Upper lobe of left lung (tissue), 4 donors: ENCODE measurements around the gene CFAP57.
A peak's percentile ranks its signal among the peaks of the same experiment; 100 is the strongest.

ENCODE experiments used
- CTCF ChIP-seq, 6 experiments: fragments of 450-650 bp in 4 of 6; fragments of 200-600 bp in 2 of 6; sonication (generic) in 2 of 6; IDR thresholded peaks; one replicate each; pipeline ENCODE4 v1.5.1; 2016 to 2019; ENCODE audit warnings: antibody characterized with exemption in 6 of 6
- EP300 ChIP-seq, 4 donors: sonication (generic); formaldehyde crosslinking; IDR thresholded peaks; one replicate each; pipeline ENCODE4 v1.5.1; 2017; ENCODE audit warnings: antibody characterized with exemption in 4 of 4, control low read depth in 2 of 4
- POLR2A ChIP-seq, 4 donors: fragments of 450-650 bp; IDR thresholded peaks; one replicate each; pipeline ENCODE4 v1.5.1; 2016 to 2017; ENCODE audit warnings: antibody characterized with exemption in 4 of 4, mild to moderate bottlenecking in 2 of 4

GRCh38 chr1:43171876-43172526, at the start of gene CFAP57, which contains the start of gene EBNA1BP2:
- no peak for TF ChIP-seq CTCF (IDR thresholded peaks at IDR 0.05)
- TF ChIP-seq EP300 (IDR thresholded peaks at IDR 0.05), result no peak
- TF ChIP-seq POLR2A (IDR thresholded peaks at IDR 0.05), result peak in 1 of 4 donors; percentile 33
